HG02852 (cell line): ENCODE measurements around the gene R3HDM4.
"Not testable (repeated sequence)": the region's sequence is repeated elsewhere in the genome, so short reads cannot be mapped to it uniquely, and the experiment has no call there.

ENCODE experiments used
- ATAC-seq: cut with Tn5 transposase; IDR thresholded peaks from one replicate; pipeline ENCODE4 v1.9.1; 2021; ENCODE audit warnings: mild to moderate bottlenecking, moderate library complexity; ENCODE audit not compliant: unreplicated experiment

Gene R3HDM4

DNA sequence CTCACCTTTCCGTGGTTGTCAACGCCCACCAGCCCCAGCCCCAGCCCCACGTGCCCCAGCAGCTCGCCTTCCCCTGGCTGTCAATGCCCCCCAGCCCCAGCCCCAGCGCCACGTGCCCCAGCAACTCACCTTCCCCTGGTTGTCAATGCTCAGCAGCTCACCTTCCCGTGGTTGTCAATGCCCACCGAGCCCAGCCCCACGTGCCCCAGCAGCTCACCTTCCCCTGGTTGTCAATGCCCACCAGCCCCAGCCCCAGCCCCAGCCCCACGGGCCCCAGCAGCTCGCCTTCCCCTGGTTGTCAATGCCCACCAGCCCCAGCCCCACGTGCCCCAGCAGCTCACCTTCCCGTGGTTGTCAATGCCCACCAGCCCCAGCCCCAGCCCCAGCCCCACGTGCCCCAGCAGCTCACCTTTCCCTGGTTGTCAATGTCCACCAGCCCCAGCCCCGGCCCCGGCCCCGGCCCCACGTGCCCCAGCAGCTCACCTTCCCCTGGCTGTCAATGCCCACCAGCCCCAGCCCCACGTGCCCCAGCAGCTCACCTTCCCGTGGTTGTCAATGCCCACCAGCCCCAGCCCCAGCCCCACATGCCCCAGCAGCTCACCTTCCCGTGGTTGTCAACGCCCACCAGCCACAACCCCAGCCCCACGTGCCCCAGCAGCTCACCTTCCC, 34.9 kb downstream of the R3HDM4 start:
- ATAC-seq = not testable (repeated sequence)

GRCh38 chr19:876780-877314, 36.2 kb downstream of the R3HDM4 start:
- ATAC-seq = no peak

DNA sequence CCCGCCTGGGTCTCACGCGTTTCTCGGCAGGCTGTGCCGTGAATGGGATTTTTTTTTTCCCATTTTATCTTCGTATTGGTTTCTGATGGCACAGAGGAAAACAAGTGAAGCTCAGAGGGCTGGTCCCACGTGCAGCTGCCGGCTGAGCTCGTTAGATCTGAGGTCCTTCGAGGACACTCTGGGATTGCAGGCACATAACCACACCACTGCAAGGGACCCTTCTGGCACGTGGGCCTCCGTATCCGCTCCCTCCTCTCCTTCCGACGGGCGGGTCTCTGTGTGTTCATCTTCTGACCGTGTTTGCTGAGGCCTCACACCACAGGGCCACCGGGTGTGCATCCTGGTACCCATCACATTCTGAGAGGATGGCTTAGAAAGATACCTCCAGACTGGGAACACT, 36.9 kb downstream of the R3HDM4 start:
- ATAC-seq = no peak

- no peak for ATAC-seq
These were observed 37.6 kb downstream of the R3HDM4 start for GRCh38 chr19:875265-875879.

DNA sequence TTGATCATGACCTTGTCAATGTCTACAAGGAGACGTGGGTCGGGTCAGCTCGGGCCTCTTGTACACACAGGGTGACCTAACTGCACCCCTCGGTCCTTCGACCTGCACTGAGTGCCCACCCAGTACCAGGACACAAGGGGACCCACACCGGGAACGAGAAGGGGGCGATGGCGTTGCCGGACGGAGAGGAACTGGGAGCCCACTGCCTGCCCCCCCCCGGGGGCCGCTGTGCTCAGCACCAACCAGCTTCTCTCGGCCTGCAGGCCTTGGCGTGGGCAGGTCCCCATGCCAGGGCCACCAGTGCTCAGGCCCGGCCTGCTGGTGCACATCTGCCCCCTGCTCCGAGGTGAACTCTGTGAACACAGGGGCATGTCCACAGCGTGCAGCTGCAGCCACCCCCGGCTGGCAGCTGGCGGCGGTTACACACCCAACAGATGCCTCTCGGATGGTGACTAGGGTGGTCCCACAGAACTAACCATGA, 39.4 kb downstream of the R3HDM4 start:
- ATAC-seq = no peak

DNA sequence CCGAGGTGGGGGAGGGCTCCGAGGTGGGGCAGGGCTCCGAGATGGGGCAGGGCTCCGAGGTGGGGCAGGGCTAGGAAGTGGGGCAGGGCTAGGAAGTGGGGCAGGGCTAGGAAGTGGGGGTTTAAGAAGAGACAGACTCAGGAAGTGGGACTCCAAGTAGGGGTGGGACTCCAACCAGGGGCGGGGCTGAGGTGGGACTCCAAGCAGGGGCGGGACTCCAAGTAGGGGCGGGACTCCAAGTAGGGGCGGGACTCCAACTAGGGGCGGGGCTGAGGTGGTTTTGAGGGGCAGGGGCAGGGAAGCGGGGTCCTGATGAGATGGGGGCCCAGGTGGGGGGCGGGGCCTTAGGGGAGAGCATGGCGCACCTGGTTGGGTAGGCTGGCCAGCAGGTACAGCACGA, 39.9 kb downstream of the R3HDM4 start:
- no peak for ATAC-seq

DNA sequence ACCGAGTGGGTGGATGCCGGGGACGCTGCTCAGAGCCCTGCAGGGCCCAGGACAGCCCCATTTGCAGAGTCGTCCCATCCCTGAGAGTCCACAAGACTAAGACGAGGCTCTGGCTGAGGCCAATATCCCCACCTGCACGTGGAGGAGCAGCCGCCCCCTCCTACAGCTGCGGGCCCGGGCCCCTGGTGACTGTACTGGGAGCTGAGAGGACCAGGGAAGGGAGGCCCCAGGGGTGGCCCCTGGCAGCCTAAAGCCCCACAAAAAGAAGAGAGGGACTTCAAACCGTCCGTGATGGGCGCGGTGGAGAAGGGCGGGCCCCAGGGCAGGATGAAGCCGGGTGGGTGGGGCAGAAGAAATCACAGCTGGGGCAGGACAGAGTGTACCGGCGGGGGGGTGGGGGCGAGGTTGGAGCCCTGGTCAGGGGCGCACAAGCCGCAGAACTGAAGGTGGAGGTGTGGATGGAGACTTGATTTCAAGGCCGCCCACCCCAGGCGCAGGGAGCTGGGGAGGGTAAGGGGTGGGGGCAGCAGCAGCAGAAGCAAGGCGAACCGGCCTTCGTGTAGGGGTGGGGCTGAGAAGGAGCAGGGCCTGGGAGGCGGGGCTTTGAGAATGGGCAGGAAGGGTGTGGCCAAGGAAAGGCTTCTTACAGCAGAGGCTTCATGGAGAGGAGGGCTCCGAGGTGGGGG, 40.6 kb downstream of the R3HDM4 start:
- ATAC-seq = no peak

DNA sequence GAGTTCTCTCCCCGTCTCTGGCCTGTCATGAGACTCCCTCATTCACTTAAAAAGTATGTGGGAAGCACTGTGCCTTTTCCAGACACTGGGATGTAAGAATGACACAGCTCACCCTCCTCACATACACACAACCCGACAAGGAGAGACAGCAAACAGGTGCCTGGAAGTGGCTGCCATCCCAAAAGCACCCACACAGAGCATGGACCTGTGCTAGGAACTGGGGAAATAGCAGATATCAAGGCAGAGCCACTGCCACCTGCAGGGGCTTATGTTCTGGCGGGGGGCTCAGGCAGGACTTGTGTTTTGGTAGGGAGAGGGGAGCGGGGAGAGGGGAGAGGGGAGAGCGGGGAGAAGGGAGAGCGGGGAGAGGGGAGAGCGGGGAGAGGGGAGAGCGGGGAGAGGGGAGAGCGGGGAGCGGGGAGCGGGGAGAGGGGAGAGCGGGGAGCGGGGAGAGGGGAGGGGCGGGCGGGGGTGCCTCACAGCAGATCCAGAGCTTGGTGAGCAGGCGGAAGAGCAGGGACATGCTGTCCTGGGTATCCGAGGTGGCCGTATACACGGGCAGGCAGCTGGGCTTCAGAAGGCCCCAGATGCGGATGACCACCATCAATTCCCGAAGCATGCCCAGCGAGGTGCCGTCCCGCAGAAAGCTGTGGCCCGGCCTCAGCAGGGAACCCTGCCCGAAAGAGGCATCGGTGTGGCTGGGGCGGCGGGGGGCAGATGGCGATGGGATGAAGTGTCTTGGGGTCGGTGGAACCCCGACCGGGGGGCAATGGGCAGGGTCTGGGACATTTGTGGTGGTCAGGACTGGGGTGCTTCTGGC, 41.4 kb downstream of the R3HDM4 start:
- no peak for ATAC-seq

DNA sequence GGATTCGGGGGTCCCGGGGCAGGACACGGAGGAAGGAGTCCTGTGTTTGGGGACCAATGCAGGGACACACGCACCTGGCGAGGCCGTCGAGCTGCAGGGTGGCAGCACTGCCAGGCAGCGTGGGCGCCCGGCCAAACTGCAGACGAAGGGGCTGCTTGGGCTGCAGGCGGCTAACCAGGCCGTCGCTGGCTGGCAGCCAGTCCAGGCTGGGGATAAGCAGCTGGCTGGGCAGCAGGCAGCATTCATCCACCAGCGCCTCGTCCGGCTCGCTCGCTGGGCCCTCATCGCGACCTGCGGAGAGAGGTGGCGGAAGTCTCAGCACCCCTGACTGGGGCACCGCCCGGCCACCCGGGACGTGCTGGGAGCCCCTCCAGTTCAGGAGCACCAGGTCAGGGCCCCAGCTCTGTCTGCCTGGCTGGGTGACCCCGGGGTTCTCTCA, 42.0 kb downstream of the R3HDM4 start:
- no peak for ATAC-seq

DNA sequence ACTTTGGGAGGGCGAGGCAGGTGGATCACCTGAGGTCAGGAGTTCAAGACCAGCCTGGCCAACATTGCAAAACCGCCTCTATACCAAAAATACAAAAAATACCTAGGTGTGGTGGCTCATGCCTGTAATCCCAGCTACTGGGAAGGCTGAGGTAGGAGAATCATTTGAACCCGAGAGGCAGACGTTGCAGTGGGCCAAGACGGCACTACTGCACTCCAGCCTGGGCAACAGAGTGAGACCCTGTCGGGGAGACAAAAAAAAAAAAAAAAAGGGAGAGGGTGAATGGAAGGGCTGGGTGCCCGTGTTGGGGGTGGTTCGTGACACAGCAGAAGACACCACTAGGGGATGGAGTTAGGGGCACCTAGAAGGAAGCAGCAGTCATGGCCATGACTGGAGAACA, 42.7 kb downstream of the R3HDM4 start:
- ATAC-seq = no peak

- no peak for ATAC-seq
These were observed 43.5 kb downstream of the R3HDM4 start for GRCh38 chr19:869245-870177.

GRCh38 chr19:868458-869244, 44.4 kb downstream of the R3HDM4 start:
- ATAC-seq = no peak

DNA sequence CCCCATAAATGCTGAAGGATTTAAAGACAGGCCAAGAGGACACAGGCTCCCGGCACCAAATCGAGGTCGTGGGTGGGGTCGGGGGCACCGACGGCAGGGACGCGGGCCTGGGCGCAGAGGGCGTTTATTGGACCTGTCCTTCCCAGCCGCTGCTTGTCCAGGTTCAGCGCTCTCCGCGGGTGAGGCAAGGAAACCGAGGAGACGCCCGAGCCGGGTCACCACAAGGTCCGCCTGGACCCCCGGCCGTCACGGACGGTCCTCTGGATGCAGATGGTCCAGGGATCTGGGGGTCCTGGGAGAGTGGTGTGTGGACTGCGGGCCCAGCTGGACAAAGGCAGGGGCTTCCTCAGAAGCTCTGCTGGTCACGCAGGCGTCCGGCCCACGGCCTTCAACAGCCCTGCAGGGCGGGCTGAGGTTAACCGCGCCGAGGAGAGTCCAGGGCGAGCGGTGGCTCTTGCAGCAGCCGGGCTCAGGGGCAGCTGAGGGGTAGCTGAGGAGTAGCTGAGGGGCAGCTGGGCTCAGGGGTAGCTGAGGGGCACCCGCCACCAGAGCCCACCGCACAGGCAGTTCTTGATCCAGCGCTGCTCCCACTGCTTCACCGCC, 45.1 kb downstream of the R3HDM4 start:
- ATAC-seq = no peak

DNA sequence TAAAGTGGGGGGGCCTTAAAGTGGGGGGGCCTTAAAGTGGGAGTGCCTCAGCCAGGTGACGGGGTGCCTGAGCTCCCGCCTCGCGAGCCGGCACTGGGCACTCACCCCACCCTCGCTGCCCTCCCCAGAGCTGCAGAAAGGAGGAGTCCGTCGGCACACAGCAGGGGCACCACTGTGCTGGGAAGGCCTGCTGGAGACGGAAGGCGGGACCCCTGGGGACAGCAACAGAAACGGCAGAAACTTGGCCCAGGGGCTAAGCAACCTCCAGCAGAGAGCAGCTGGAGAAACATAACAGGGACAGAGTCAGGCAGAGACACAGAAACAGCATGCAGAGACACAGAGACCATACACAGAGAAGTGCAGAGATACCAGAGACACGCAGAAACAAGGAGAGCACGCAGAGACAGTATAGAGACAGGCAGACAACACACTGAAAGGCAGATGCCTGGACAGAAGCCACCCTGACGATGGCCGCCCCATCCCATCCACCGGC, 45.7 kb downstream of the R3HDM4 start:
- no peak for ATAC-seq

- no peak for ATAC-seq
These were observed 46.2 kb downstream of the R3HDM4 start for GRCh38 chr19:866769-867300.

GRCh38 chr19:863315-863620, 49.8 kb downstream of the R3HDM4 start:
- ATAC-seq = no peak

- ATAC-seq = no peak
These were observed 50.3 kb downstream of the R3HDM4 start for GRCh38 chr19:862581-863314.
